ENCODE results near the gene IGSF8.

GRCh38 chr1:160129046-160129445, 30.6 kb upstream of the IGSF8 start:
- TF ChIP-seq POLR2AphosphoS5 (IDR thresholded peaks at IDR 0.05; ENCODE audit: borderline replicate concordance, low read depth, low read length) (no peak), EZH2 (IDR thresholded peaks at IDR 0.05) (no peak), FOXP2 (optimal IDR thresholded peaks at IDR 0.05; ENCODE audit: control extremely low read depth, extremely low read length, insufficient read depth) (no peak)

Data from SK-N-MC (cell line).